A549 treated with Hydrocortisone at 1 μM for 4 hours (cell line): ENCODE data around the gene PKN2. TPM values are rescaled to one million over a fixed set of nuclear protein-coding genes. Genes with fewer than 3 reads are reported as not detected.

ENCODE experiments used
- total RNA-seq: library from RNA; stranded (reverse); fragments of 200-300 nt; extraction: Qiagen RNA extraction; gene quantifications from 5 replicates; pipeline ENCODE4 v1.2.3, GENCODE V29; 2022

PKN2 gene
- total RNA-seq = 10.4 to 16.3 TPM (median 13.6 TPM) in 5 replicates

GRCh38 chr1:88683541-88684481 lies at the start of gene PKN2:
Gene PKN2 (plus strand): TSS chr1:88684273. CDS start chr1:88684581, 308 bp downstream.

Other genes with a start within 250 kb of the PKN2 start
- 22.9 to 28.6 TPM (median 24.9 TPM) in 5 replicates for gene GTF2B, start 207.3 kb downstream of the PKN2 start, total RNA-seq